Medulla oblongata (tissue), 1 donor: ENCODE results near the gene SPECC1.
"Not testable (repeated sequence)": the region's sequence is repeated elsewhere in the genome, so short reads cannot be mapped to it uniquely, and the experiment has no call there.

Experiments used
- DNase-seq: peaks from one replicate; pipeline ENCODE4 v3.0.0-alpha.2; 2015; ENCODE audit errors: extremely low spot score

The SPECC1 gene

GRCh38 chr17:20094777-20095176 is 85.6 kb downstream of the SPECC1 start:
- DNase-seq = no peak

- DNase-seq = peak; percentile 91
Observed at GRCh38 chr17:20095336-20096080, 86.3 kb downstream of the SPECC1 start.

GRCh38 chr17:20096430-20096829 is 87.3 kb downstream of the SPECC1 start:
- no peak for DNase-seq

GRCh38 chr17:20097330-20097729 is 88.2 kb downstream of the SPECC1 start:
- DNase-seq = no peak

GRCh38 chr17:20098314-20098713 is 89.2 kb downstream of the SPECC1 start:
- no peak for DNase-seq

- not testable (repeated sequence) for DNase-seq
Observed at GRCh38 chr17:20100806-20101205, 91.6 kb downstream of the SPECC1 start.

- no peak for DNase-seq
Observed at GRCh38 chr17:20103454-20104446, 94.6 kb downstream of the SPECC1 start.

- no peak for DNase-seq
Observed at GRCh38 chr17:20105539-20106280, 96.6 kb downstream of the SPECC1 start.

GRCh38 chr17:20106446-20106845 is 97.3 kb downstream of the SPECC1 start:
- DNase-seq = not testable (repeated sequence)

- DNase-seq = no peak
Observed at GRCh38 chr17:20109076-20109475, 99.9 kb downstream of the SPECC1 start.

- DNase-seq = no peak
Observed at GRCh38 chr17:20111538-20111937, 102.4 kb downstream of the SPECC1 start.

GRCh38 chr17:20114466-20114865 is 105.3 kb downstream of the SPECC1 start:
- no peak for DNase-seq

- peak; percentile 87 for DNase-seq
Observed at GRCh38 chr17:20116683-20117309, 107.6 kb downstream of the SPECC1 start.

- DNase-seq = no peak
Observed at GRCh38 chr17:20118280-20118679, 109.1 kb downstream of the SPECC1 start.

GRCh38 chr17:20120836-20121235 is 111.7 kb downstream of the SPECC1 start:
- peak; percentile 84 for DNase-seq

GRCh38 chr17:20121359-20122253 is 112.4 kb downstream of the SPECC1 start:
- DNase-seq = peak; percentile 94

GRCh38 chr17:20122254-20122879 is 113.2 kb downstream of the SPECC1 start:
- DNase-seq = peak; percentile 84

GRCh38 chr17:20123209-20123608 is 114.0 kb downstream of the SPECC1 start:
- no peak for DNase-seq

- no peak for DNase-seq
Observed at GRCh38 chr17:20125724-20126123, 116.6 kb downstream of the SPECC1 start.
